HG03378 (cell line): ENCODE data around the gene SH3TC1.
A peak's percentile ranks its signal among the peaks of the same experiment; 100 is the strongest.

Experiments used
- ATAC-seq: cut with Tn5 transposase; IDR thresholded peaks from one replicate; pipeline ENCODE4 v1.9.1; 2021; ENCODE audit warnings: mild to moderate bottlenecking, moderate library complexity; ENCODE audit not compliant: unreplicated experiment

The SH3TC1 gene

GRCh38 chr4:8198906-8199593 lies at the start of gene SH3TC1:
TSS of gene SH3TC1 (plus strand) at chr4:8199290. CDS start at chr4:8205195, 5,905 bp downstream.
- peak; percentile 64 for ATAC-seq

- ATAC-seq: no peak
Observed at GRCh38 chr4:8149664-8150063, 49.4 kb upstream of the SH3TC1 start.

- ATAC-seq: no peak
Observed at GRCh38 chr4:8150152-8151090, 48.7 kb upstream of the SH3TC1 start.

GRCh38 chr4:8151165-8151650 lies 47.9 kb upstream of the SH3TC1 start:
- no peak for ATAC-seq

GRCh38 chr4:8152090-8152864 lies 46.8 kb upstream of the SH3TC1 start:
- no peak for ATAC-seq

GRCh38 chr4:8152865-8153257 lies 46.2 kb upstream of the SH3TC1 start:
- no peak for ATAC-seq

GRCh38 chr4:8153441-8153840 lies 45.6 kb upstream of the SH3TC1 start:
- ATAC-seq: no peak

GRCh38 chr4:8155048-8155447 lies 44.0 kb upstream of the SH3TC1 start:
- ATAC-seq: no peak

GRCh38 chr4:8155660-8156421 lies 43.2 kb upstream of the SH3TC1 start:
- no peak for ATAC-seq

- ATAC-seq: no peak
Observed at GRCh38 chr4:8156617-8157016, 42.5 kb upstream of the SH3TC1 start.

GRCh38 chr4:8157496-8157895 lies 41.6 kb upstream of the SH3TC1 start:
- no peak for ATAC-seq

GRCh38 chr4:8157944-8158709 lies 41.0 kb upstream of the SH3TC1 start:
- no peak for ATAC-seq

- peak; percentile 94 for ATAC-seq
Observed at GRCh38 chr4:8158710-8159536, 40.2 kb upstream of the SH3TC1 start, which contains the start of gene ABLIM2. TSS of gene ABLIM2 (minus strand) at chr4:8158813. CDS start at chr4:8158689, 124 bp downstream.

GRCh38 chr4:8159537-8160232 lies 39.4 kb upstream of the SH3TC1 start:
- ATAC-seq: no peak

- no peak for ATAC-seq
Observed at GRCh38 chr4:8160233-8160560, 38.9 kb upstream of the SH3TC1 start.

GRCh38 chr4:8160572-8160971 lies 38.5 kb upstream of the SH3TC1 start:
- ATAC-seq: no peak

GRCh38 chr4:8162625-8163024 lies 36.5 kb upstream of the SH3TC1 start:
- no peak for ATAC-seq

- ATAC-seq: no peak
Observed at GRCh38 chr4:8163026-8163425, 36.1 kb upstream of the SH3TC1 start.
